Trophoblast cell (in vitro differentiated cells and primary cell): ENCODE data around the gene MRPL2.

Source experiments
- DNase-seq, 2 donors: peaks; one replicate each; pipeline ENCODE4 v3.0.0-alpha.2; 2016
- H2AFZ ChIP-seq: 2 replicates; pipeline ENCODE4 v1.6.1; 2013; ENCODE audit warnings: low read length, moderate library complexity, mild to moderate bottlenecking; ENCODE audit not compliant: insufficient read depth, poor library complexity
- H2AK5ac ChIP-seq: 2 replicates; pipeline ENCODE4 v1.6.1; 2013; ENCODE audit warnings: mild to moderate bottlenecking, low read length
- H2BK120ac ChIP-seq: 2 replicates; pipeline ENCODE4 v1.6.1; 2013; ENCODE audit warnings: low read length, mild to moderate bottlenecking, moderate library complexity; ENCODE audit not compliant: insufficient read depth, poor library complexity
- H2BK12ac ChIP-seq: 2 replicates; pipeline ENCODE4 v1.6.1; 2013; ENCODE audit warnings: mild to moderate bottlenecking, low read length, moderate library complexity
- H2BK5ac ChIP-seq: 2 replicates; pipeline ENCODE4 v1.6.1; 2013; ENCODE audit warnings: low read length, low read depth, moderate library complexity, mild to moderate bottlenecking; ENCODE audit not compliant: poor library complexity
- H3K14ac ChIP-seq: 2 replicates; pipeline ENCODE4 v1.6.1; 2013; ENCODE audit warnings: mild to moderate bottlenecking, low read length
- H3K18ac ChIP-seq: 2 replicates; pipeline ENCODE4 v1.6.1; 2013; ENCODE audit warnings: mild to moderate bottlenecking, low read length
- H3K23ac ChIP-seq: 2 replicates; pipeline ENCODE4 v1.6.1; 2013; ENCODE audit warnings: low read length
- H3K27ac ChIP-seq: 2 replicates; pipeline ENCODE4 v1.5.1; 2013; ENCODE audit warnings: low read depth, mild to moderate bottlenecking, inconsistent platforms, low read length, moderate library complexity
- H3K27me3 ChIP-seq: 2 replicates; pipeline ENCODE4 v1.6.1; 2013; ENCODE audit warnings: inconsistent platforms, mild to moderate bottlenecking, low read length, moderate library complexity; ENCODE audit not compliant: insufficient read depth
- H3K36me3 ChIP-seq, 2 experiments: 1 replicate in 1 of 2; 2 replicates in 1 of 2; pipeline ENCODE4 v1.6.1; 2013; ENCODE audit warnings: low read length in 2 of 2, mild to moderate bottlenecking in 2 of 2, moderate library complexity in 1 of 2; ENCODE audit not compliant: insufficient read depth in 2 of 2, control insufficient read depth in 1 of 2
- H3K4ac ChIP-seq: 2 replicates; pipeline ENCODE4 v1.6.1; 2013; ENCODE audit warnings: low read depth, mild to moderate bottlenecking, low read length, moderate library complexity
- H3K4me1 ChIP-seq, 2 experiments: 1 replicate in 1 of 2; 2 replicates in 1 of 2; pipeline ENCODE4 v1.6.1; 2013; ENCODE audit warnings: low read length in 2 of 2, mild to moderate bottlenecking in 2 of 2, moderate library complexity in 1 of 2; ENCODE audit not compliant: insufficient read depth in 2 of 2, control insufficient read depth in 1 of 2
- H3K4me2 ChIP-seq: 2 replicates; pipeline ENCODE4 v1.6.1; 2013; ENCODE audit warnings: inconsistent platforms, mild to moderate bottlenecking, low read length, moderate library complexity
- H3K4me3 ChIP-seq: 2 replicates; pipeline ENCODE4 v1.5.1; 2013; ENCODE audit warnings: mild to moderate bottlenecking, low read depth, low read length, inconsistent platforms
- H3K79me1 ChIP-seq: one replicate; pipeline ENCODE4 v1.6.1; 2013; ENCODE audit warnings: low read length
- H3K79me2 ChIP-seq: 2 replicates; pipeline ENCODE4 v1.6.1; 2013; ENCODE audit warnings: low read length, mild to moderate bottlenecking; ENCODE audit not compliant: control insufficient read depth, insufficient read depth, poor library complexity
- H3K9ac ChIP-seq: 2 replicates; pipeline ENCODE4 v1.6.1; 2013; ENCODE audit warnings: mild to moderate bottlenecking, low read length
- H3K9me3 ChIP-seq: 2 replicates; pipeline ENCODE4 v1.6.1; 2013; ENCODE audit warnings: low read depth, mild to moderate bottlenecking, control low read depth, inconsistent platforms, low read length; ENCODE audit not compliant: insufficient read depth
- H4K12ac ChIP-seq: 2 replicates; pipeline ENCODE4 v1.6.1; 2013; ENCODE audit warnings: low read depth, mild to moderate bottlenecking, low read length, moderate library complexity
- H4K8ac ChIP-seq: 2 replicates; pipeline ENCODE4 v1.6.1; 2013; ENCODE audit warnings: low read depth, mild to moderate bottlenecking, low read length, moderate library complexity
- H4K91ac ChIP-seq: one replicate; pipeline ENCODE4 v1.6.1; 2013; ENCODE audit warnings: low read depth, mild to moderate bottlenecking, low read length, moderate library complexity
- WGBS: extraction: QIAGEN DNeasy Blood & Tissue Kit; methylation state at CpG from one replicate; pipeline ENCODE4 v1.1.7; 2013; ENCODE audit warnings: missing lambda C conversion rate; ENCODE audit not compliant: insufficient read length, insufficient coverage; ENCODE audit errors: extremely low coverage; 5-methylcytosine and 5-hydroxymethylcytosine counted together

Gene MRPL2

DNA sequence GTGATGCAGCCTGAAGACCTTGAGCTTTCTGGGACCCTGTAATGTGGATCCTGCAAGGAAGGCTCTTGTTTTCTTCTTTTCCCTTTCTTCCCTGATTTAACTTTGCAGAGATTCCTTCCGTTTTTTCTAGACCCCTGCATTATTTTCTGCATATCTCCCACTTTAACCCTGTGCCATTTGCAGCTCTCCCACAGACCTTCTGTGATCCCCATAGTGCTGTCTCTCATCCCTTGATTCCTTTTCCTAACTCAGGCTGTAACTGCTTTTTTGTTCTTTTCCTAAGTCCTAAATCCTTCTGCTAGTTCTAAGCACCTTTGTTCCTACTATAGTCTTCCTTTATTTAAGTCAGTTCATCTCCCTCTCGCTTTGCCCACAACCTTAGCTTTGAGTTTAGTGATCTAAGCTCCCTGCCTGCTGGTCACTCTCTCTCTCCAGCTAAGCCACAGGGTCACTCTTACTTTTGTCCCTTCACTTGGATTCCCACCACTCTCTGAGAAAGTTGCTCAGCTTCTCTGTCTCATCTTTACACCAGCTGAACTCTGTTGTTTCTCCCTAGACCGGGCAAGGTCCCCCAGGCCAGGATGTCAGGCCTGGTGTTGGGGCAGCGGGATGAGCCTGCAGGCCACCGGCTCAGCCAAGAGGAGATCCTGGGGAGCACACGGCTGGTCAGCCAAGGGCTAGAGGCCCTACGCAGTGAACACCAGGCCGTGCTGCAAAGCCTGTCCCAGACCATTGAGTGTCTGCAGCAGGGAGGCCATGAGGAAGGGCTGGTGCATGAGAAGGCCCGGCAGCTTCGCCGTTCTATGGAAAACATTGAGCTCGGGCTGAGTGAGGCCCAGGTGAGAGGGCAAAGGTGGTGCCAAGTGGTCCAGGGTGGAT lies 1.8 kb upstream of the MRPL2 start:
- H3K4ac ChIP-seq = peak overlapping the region; percentile 29
- peaks cover 10 to 23% of the 10 kb centered on the region in 2 experiments for H3K36me3 ChIP-seq
- H3K9me3 ChIP-seq = no peaks in the 10 kb centered on the region
- peak overlapping the region; percentile 16 for H2BK12ac ChIP-seq
- H2AFZ ChIP-seq = peak overlapping the region; percentile 31
- peak overlapping the region; percentile 49 for H2AK5ac ChIP-seq
- no peak overlapping the region for H2BK5ac ChIP-seq
- H3K18ac ChIP-seq = peak overlapping the region; percentile 70
- H3K4me1 ChIP-seq = peaks cover 10 to 11% of the 10 kb centered on the region in 2 experiments
- H3K9ac ChIP-seq = peak overlapping the region; percentile 8
- H3K4me3 ChIP-seq = no peak overlapping the region
- peak overlapping the region; percentile 85 for H3K4me2 ChIP-seq
- H4K8ac ChIP-seq = no peak overlapping the region
- no peak overlapping the region for H3K23ac ChIP-seq
- WGBS = no CpG with 5 or more reads among the region's 12 CpGs
- DNase-seq = no peak
- peaks cover 4% of the 10 kb centered on the region for H3K79me2 ChIP-seq
- peak overlapping the region; percentile 8 for H3K14ac ChIP-seq
- peaks cover 14% of the 10 kb centered on the region for H3K79me1 ChIP-seq
- H4K12ac ChIP-seq = no peak overlapping the region
- H2BK120ac ChIP-seq = peak overlapping the region; percentile 65
- H3K27me3 ChIP-seq = no peaks in the 10 kb centered on the region
- H3K27ac ChIP-seq = no peak overlapping the region
- H4K91ac ChIP-seq = peak overlapping the region; percentile 83

DNA sequence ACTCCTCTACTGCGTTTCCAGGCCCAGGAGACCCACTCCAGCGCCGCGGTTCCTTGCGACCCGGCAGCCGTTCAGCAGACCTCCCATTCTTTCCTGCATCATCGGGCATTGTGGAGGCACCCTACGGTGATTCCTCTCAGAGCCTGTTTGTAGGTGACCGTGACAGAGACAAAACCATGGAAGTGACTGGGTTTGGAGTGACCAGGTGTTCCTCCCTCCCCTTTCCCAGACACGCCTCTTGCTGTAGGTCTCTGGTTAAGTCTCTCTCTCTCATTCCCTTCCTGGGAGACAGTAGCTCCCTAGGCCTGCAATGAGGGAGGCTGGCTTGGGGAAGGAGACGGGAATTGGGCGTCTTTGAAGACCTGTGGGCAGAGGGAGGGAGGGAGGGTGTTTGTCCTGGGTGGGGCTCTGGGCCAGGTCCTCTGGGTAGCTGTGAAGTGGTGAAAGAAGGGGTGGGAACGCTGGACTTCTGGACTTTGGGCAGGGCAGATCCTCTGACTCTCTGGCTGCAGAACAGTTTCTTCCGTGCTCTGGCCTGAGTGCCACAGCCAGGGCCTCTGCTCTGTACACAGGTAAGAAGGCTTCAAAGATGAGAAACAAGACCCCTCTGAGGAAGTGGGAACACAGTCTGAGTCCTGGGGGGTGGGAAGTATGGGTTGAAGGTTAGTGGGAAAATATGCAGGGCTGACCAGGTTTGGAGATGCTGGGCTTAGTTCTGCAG lies 960 bp upstream of the MRPL2 start:
- Histone ChIP-seq H3K79me1 (peaks cover 14% of the 10 kb centered on the region), H4K91ac (peak overlapping the region; percentile 83), H2BK5ac (peak overlapping the region; percentile 49), H3K23ac (no peak overlapping the region), H3K79me2 (peaks cover 4% of the 10 kb centered on the region), H3K9me3 (no peaks in the 10 kb centered on the region), H3K9ac (peak overlapping the region; percentile 60), H3K4ac (peak overlapping the region; percentile 30), H3K4me2 (peak overlapping the region; percentile 85), H3K4me1 (peaks cover 11 to 18% of the 10 kb centered on the region in 2 experiments), H2AFZ (peak overlapping the region; percentile 70), H4K12ac (peak overlapping the region; percentile 56), H3K36me3 (peaks cover 7 to 18% of the 10 kb centered on the region in 2 experiments), H2BK120ac (peak overlapping the region; percentile 65), H3K27me3 (no peaks in the 10 kb centered on the region), H2AK5ac (peak overlapping the region; percentile 49), H3K27ac (peak overlapping the region; percentile 90), H3K14ac (peak overlapping the region; percentile 85), H2BK12ac (peak overlapping the region; percentile 16), H3K4me3 (peak overlapping the region; percentile 77), H3K18ac (peak overlapping the region; percentile 50), H4K8ac (peak overlapping the region; percentile 80)
- DNase-seq = peak; percentile 41 to 60
- WGBS = no CpG with 5 or more reads among the region's 15 CpGs

DNA sequence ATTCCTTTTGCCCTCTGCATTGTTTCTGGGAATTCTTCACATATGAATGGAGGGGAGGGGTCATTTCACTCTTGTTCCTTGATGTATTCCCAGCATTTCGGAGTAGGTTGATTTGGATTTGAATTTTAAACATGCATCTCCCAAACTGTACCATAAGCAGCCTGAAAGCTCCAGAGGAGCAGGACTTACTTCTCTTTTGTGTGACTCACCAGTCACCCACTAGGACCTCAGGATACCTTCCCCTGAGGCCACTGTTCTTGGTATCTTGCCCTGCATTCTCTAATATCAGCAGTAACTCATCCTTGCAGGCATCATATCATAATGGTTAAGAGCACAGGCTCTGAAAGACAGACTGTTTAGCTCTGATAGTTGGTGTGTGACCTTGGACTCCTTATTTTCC lies 703 bp downstream of the MRPL2 start:
- H3K18ac ChIP-seq = no peak overlapping the region
- H3K4me1 ChIP-seq = peaks cover 17 to 25% of the 10 kb centered on the region in 2 experiments
- H3K9me3 ChIP-seq = no peaks in the 10 kb centered on the region
- H3K79me1 ChIP-seq = peaks cover 15% of the 10 kb centered on the region
- peak overlapping the region; percentile 73 for H3K9ac ChIP-seq
- H3K14ac ChIP-seq = no peak overlapping the region
- H4K8ac ChIP-seq = no peak overlapping the region
- no peak overlapping the region for H4K91ac ChIP-seq
- no CpG with 5 or more reads among the region's 1 CpG for WGBS
- peak in 1 of 2 donors; percentile 42 for DNase-seq
- peaks cover 5% of the 10 kb centered on the region for H3K79me2 ChIP-seq
- no peak overlapping the region for H2AK5ac ChIP-seq
- H2BK12ac ChIP-seq = no peak overlapping the region
- H3K27ac ChIP-seq = no peak overlapping the region
- H2BK120ac ChIP-seq = no peak overlapping the region
- no peak overlapping the region for H3K4me3 ChIP-seq
- H3K27me3 ChIP-seq = no peaks in the 10 kb centered on the region
- peak overlapping the region; percentile 34 for H3K4ac ChIP-seq
- peak overlapping the region; percentile 91 for H3K4me2 ChIP-seq
- H3K36me3 ChIP-seq = peaks cover 7 to 16% of the 10 kb centered on the region in 2 experiments
- H2AFZ ChIP-seq = no peak overlapping the region
- no peak overlapping the region for H2BK5ac ChIP-seq
- no peak overlapping the region for H3K23ac ChIP-seq
- H4K12ac ChIP-seq = no peak overlapping the region

DNA sequence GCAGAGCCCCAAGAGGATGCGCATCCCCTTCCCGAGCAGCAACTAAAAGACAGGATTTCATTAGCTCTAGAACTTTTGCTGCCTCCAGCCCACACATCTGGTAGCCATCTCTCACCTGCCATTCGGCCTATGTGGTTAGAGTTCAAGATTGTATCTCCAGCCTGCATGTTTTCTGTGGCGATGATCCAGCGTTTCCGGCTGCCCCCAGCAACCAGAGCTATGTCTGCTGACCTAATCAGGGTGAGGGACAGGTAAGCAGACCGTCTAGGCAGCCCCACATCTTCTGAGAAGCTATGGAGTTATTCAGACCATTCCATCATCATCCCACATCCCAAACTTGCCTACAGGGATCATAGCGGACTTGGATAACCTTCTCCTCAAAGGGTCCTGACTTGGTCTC lies 3.3 kb downstream of the MRPL2 start:
- Histone ChIP-seq H3K9me3 (no peaks in the 10 kb centered on the region), H2BK5ac (peak overlapping the region; percentile 22), H2AK5ac (no peak overlapping the region), H2BK120ac (no peak overlapping the region), H3K9ac (no peak overlapping the region), H3K23ac (no peak overlapping the region), H3K79me1 (peaks cover 23% of the 10 kb centered on the region), H3K4ac (no peak overlapping the region), H4K91ac (no peak overlapping the region), H4K8ac (no peak overlapping the region), H3K36me3 (peaks cover 10 to 19% of the 10 kb centered on the region in 2 experiments), H3K79me2 (peaks cover 12% of the 10 kb centered on the region), H2BK12ac (no peak overlapping the region), H3K4me2 (peak overlapping the region; percentile 5), H3K27me3 (no peaks in the 10 kb centered on the region), H3K4me3 (no peak overlapping the region), H3K18ac (no peak overlapping the region), H3K4me1 (peaks cover 25 to 45% of the 10 kb centered on the region in 2 experiments), H3K27ac (peak overlapping the region; percentile 48), H3K14ac (no peak overlapping the region), H2AFZ (no peak overlapping the region), H4K12ac (no peak overlapping the region)
- no CpG with 5 or more reads among the region's 8 CpGs for WGBS
- DNase-seq = peak; percentile 95 to 96
